Activated CD4-positive, alpha-beta T cell treated with anti-CD3 and anti-CD28 coated beads for 36 hours (primary cell): ENCODE results near the gene AP1M2. TPM values are rescaled to one million over a fixed set of nuclear protein-coding genes. Genes with fewer than 3 reads are reported as not detected.
A peak's percentile ranks its signal among the peaks of the same experiment; 100 is the strongest.

ENCODE experiments used
- ATAC-seq: fragments of 200-7000 bp; cut with Tn5 transposase; one replicate; pipeline ENCODE4 v1.10.0; 2021; ENCODE audit warnings: mild to moderate bottlenecking, moderate library complexity
- CTCF ChIA-PET: fragments of 350-600 bp; sonication (Branson Sonifier 250); formaldehyde crosslinking; loops from one replicate; lab custom pipeline; 2021; ENCODE audit warnings: antibody characterized with exemption; lab: Charles Lee
- POLR2A ChIA-PET: fragments of 350-600 bp; sonication (Branson Sonifier 250); formaldehyde crosslinking; loops from one replicate; lab custom pipeline; 2021; ENCODE audit warnings: antibody characterized with exemption, inconsistent platforms; lab: Charles Lee
- DNase-seq: peaks from one replicate; pipeline ENCODE4 v3.0.0-alpha.2; 2020
- H3K27ac Mint-ChIP-seq: one replicate; pipeline ENCODE4 v1.8.0; 2021; ENCODE audit warnings: mixed read lengths
- H3K27me3 Mint-ChIP-seq: one replicate; pipeline ENCODE4 v1.8.0; 2021; ENCODE audit warnings: mixed read lengths
- H3K36me3 Mint-ChIP-seq: one replicate; pipeline ENCODE4 v1.8.0; 2021; ENCODE audit warnings: low read depth, mixed read lengths
- H3K4me1 Mint-ChIP-seq: one replicate; pipeline ENCODE4 v1.8.0; 2021; ENCODE audit warnings: mixed read lengths
- H3K4me3 Mint-ChIP-seq: one replicate; pipeline ENCODE4 v1.8.0; 2021; ENCODE audit warnings: mild to moderate bottlenecking, moderate library complexity, mixed read lengths
- H3K9me3 Mint-ChIP-seq: one replicate; pipeline ENCODE4 v1.8.0; 2021; ENCODE audit warnings: low read depth, mixed read lengths
- intact Hi-C, 2 experiments: fragments of 100-400 bp; cut with DNase I in 1 of 2; cut with micrococcal nuclease in 1 of 2; formaldehyde crosslinking; loops; one replicate each; pipeline versions ENCODE4 v1.14.2 to v1.15.1; 2022 to 2024; cut with DNase I, micrococcal nuclease
- total RNA-seq, 2 experiments: library from RNA; stranded (reverse); gene quantifications; one replicate each; pipeline ENCODE4 v1.2.3, GENCODE V29; 2021

The AP1M2 gene
- total RNA-seq, 2 experiments from 2014 or later, result not detected

DNA sequence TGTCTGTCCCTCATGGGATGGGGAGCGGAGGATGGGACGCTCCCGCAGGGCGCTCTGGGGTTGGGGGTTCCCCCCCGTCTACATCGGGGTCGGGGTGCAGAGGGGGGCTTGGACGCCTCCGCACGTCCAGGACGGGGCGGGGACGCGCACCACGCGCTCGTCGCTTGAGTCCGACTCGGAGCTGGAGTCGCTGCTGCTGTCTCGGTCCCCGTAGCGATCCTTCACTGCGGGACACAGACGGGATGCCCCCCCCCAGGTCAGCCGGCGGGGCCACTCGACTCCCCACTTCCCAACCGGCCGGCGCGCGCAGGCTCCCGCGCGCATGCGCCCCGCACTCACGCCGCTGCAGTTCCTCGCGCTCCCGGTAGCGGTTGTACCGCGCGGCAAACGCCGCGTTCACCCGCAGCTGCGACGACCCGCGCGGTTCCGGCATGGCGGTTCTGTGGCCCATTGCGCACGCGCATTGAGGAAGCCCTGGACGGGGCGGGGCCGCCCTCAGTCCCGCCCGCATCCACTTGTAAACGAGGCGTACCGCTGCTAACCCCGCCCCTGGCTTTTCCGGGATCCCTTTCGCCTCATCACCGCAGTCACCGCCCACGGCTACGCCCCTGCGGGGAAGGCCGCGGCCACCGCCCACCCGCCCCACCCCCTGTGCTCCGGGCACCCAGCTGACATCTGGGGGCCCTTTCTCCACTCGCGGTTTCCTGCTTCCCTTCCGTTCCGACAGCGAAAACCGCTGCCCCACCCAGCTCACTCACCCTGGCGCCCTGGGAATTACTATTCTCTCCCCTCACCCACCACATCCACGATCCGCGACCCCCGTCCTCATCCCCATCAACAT, 21.3 kb downstream of the AP1M2 start, which contains the start of gene KRI1:
TSS of gene KRI1 (minus strand) at position 444 of the 841 bp plus-strand sequence. CDS start at position 433, 11 bp downstream.
- Mint-ChIP-seq H3K4me3 (peak within 1 kb of the TSS; percentile 98), H3K9me3 (no peaks in the 10 kb centered on the region), H3K27me3 (no peaks in the 10 kb centered on the region), H3K36me3 (peaks cover 38% of the 10 kb centered on the region), H3K27ac (peak within 1 kb of the TSS; percentile 94), H3K4me1 (peaks cover 34% of the 10 kb centered on the region)
- intact Hi-C loops, result loop anchor here (1.0 to 5.0 kb wide), 18 partner anchors 12 to 527 kb away; partner anchors contain the start of genes ATG4D (in 2 of the 2), CDC37 (in 1 of the 2), ICAM5 (in 1 of the 2) and MRPL4 (in 1 of the 2)
- ATAC-seq, result peak; percentile 39
- CTCF ChIA-PET, result interaction anchor here (0.5 to 2.2 kb wide), 12 partner anchors 10 to 630 kb away, joined by 3 to 10 read pairs (median 3); partner anchors contain the start of gene TMED1
- DNase-seq, result peak; percentile 100
- POLR2A ChIA-PET, result interaction anchor here (0.5 to 1.0 kb wide), 6 partner anchors 13 to 659 kb away, joined by 3 to 4 read pairs (median 3); no protein-coding TSS in a partner anchor

DNA sequence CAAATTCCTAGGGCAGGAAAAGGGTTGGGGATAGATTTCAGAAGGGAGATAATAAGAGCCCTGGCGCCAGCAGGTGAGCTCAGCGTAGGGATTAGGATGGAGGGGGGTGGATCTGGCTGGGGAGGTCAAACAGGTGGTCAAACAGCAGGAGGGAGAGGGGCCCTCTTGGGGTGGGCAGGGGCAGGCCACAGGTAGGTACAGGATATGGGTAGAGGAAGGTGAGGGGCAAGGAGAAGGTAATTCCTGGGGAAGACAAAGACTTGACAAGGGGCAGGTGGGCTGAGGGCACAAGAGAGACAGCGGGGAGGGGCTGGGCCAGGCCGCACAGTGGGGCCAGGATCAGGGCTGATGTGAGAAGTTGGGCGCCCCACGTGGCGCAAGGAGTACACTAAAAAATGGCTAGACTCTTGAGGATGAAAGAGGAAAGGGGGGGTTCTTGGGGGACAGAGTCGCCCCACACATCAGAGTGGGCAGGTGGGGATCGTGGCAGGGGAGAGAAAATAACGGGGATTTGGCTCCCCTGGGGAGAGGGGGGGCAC, 22.0 kb downstream of the AP1M2 start:
- peaks cover 45% of the 10 kb centered on the region for H3K36me3 Mint-ChIP-seq
- intact Hi-C loops, result loop anchor here (1.0 to 5.0 kb wide), 6 partner anchors 12 to 527 kb away; partner anchors contain the start of genes MRPL4 (in 1 of the 2) and RAVER1 (in 1 of the 2)
- no peaks in the 10 kb centered on the region for H3K9me3 Mint-ChIP-seq
- peaks cover 31% of the 10 kb centered on the region for H3K4me1 Mint-ChIP-seq
- H3K4me3 Mint-ChIP-seq, result peak overlapping the region; percentile 98
- no peaks in the 10 kb centered on the region for H3K27me3 Mint-ChIP-seq
- ChIA-PET POLR2A (interaction anchor here (0.5 to 1.0 kb wide), 3 partner anchors 13 to 660 kb away, joined by 3 to 4 read pairs (median 3); no protein-coding TSS in a partner anchor), CTCF (interaction anchor here (0.5 to 2.2 kb wide), 4 partner anchors 12 to 630 kb away, joined by 3 to 10 read pairs (median 3); no protein-coding TSS in a partner anchor)
- ATAC-seq, result no peak
- peak overlapping the region; percentile 91 for H3K27ac Mint-ChIP-seq
- peak; percentile 77 for DNase-seq

DNA sequence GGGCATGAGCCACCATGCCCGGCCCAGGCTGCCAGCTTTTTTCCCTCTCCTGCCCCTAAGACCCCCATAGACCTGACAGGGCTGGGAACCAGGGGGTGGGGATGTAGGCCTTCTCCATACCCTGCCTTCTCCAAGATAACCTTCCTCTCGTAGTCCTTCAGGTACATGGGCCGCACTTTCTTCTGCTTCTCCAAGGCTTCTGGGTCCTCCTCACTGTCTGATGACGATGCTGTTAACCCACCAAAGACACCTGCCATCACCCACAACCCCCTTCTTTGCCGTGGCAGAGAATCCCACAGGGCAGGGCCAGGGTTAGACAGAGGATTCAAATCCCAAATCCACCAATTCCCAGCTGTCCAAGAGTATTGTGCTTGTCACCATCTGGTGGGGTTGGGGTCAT, 24.5 kb downstream of the AP1M2 start:
- no peak for DNase-seq
- peaks cover 25% of the 10 kb centered on the region for H3K4me1 Mint-ChIP-seq
- no peaks in the 10 kb centered on the region for H3K27me3 Mint-ChIP-seq
- ATAC-seq, result no peak
- H3K27ac Mint-ChIP-seq, result no peak overlapping the region
- H3K4me3 Mint-ChIP-seq, result no peak overlapping the region
- ChIA-PET POLR2A (no interaction called here), CTCF (interaction anchor here (1.6 kb wide), 1 partner anchor 11 kb away, joined by 3 read pairs; no protein-coding TSS in a partner anchor)
- H3K9me3 Mint-ChIP-seq, result no peaks in the 10 kb centered on the region
- H3K36me3 Mint-ChIP-seq, result peaks cover 59% of the 10 kb centered on the region
- intact Hi-C loops, result no loop called here

DNA sequence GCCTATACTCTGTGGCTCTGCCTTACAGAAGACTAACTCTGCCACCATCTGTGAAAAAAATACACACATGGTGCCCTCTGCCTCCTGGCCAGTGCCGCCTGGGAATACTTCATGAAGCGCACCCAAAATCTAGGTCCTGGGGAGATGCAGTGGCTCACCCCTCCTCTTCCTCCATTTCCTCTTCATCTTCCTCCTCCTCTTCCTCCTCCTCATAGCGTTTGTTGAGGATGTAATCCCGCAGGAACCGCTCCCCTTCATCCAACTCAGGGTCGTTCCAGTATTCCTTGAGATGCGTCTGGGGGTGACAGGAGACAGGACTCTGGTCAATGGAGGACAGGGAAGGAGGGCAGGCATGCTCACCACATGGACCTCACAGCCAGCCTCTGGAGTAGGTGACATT, 27.0 kb downstream of the AP1M2 start:
- H3K4me3 Mint-ChIP-seq, result no peak overlapping the region
- intact Hi-C loops, result no loop called here
- ATAC-seq (no peak), DNase-seq (no peak)
- H3K9me3 Mint-ChIP-seq, result no peaks in the 10 kb centered on the region
- H3K27ac Mint-ChIP-seq, result no peak overlapping the region
- ChIA-PET CTCF (interaction anchor here (0.6 kb wide), 1 partner anchor 15 kb away, joined by 3 read pairs; no protein-coding TSS in a partner anchor), POLR2A (interaction anchor here (0.7 kb wide), 1 partner anchor 157 kb away, joined by 3 read pairs; no protein-coding TSS in a partner anchor)
- H3K27me3 Mint-ChIP-seq, result no peaks in the 10 kb centered on the region
- peaks cover 57% of the 10 kb centered on the region for H3K36me3 Mint-ChIP-seq
- peaks cover 21% of the 10 kb centered on the region for H3K4me1 Mint-ChIP-seq

DNA sequence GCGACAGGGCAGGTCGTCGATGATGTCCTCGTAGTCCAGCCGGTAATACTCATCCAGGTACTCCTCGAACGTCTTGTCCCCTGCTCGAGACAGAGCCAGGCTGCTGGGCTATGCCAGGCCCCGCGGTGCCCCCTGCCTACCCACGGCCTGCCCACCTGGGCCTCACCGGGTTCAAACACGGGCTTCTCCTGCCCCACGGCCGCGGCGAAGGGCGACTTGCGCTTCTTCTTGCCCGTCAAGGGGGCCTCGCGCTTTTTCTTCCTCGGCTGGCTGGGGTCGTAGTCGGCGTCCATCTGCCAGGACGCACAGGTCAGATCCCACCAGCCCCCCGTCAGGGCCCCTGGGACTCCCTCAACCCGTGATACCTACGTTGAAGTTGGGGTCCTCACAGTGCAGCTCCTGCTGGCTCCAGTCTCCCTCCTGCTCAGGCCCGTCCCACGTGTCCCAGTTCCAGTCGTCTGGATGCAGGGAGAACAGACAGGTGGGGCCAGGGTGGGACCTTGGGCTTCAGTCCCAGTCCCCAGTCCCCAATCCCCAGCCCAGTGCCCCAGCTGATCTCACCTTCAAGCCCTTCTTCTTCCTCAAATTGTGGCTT, 29.4 kb downstream of the AP1M2 start:
- no peak overlapping the region for H3K4me3 Mint-ChIP-seq
- no peak for ATAC-seq
- H3K27ac Mint-ChIP-seq, result no peak overlapping the region
- H3K36me3 Mint-ChIP-seq, result peaks cover 65% of the 10 kb centered on the region
- CTCF ChIA-PET, result interaction anchor here (0.6 to 1.0 kb wide), 2 partner anchors 24 to 52 kb away, joined by 3 to 6 read pairs; no protein-coding TSS in a partner anchor
- peaks cover 33% of the 10 kb centered on the region for H3K4me1 Mint-ChIP-seq
- DNase-seq, result no peak
- no peaks in the 10 kb centered on the region for H3K27me3 Mint-ChIP-seq
- intact Hi-C loops, result no loop called here
- POLR2A ChIA-PET, result no interaction called here
- H3K9me3 Mint-ChIP-seq, result no peaks in the 10 kb centered on the region

DNA sequence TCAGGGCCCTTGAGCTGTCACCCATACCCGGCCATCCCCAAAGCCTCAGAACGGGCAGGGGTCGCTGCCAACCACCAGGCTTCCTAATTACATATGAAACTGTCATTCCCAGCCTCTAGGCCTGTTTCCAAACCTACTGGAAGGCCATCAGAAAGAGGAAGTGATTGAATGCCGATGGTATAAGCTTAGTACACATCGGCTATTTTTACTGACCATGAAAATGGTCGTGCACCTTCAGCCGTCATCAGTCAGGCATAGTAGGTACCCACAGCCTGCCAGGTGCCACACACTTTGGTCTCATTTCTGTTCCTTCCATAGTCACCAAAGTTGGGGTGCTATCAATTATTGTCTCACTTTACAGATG, 31.5 kb downstream of the AP1M2 start:
- Mint-ChIP-seq H3K27ac (peak overlapping the region; percentile 2), H3K4me3 (no peak overlapping the region), H3K4me1 (peaks cover 38% of the 10 kb centered on the region), H3K9me3 (no peaks in the 10 kb centered on the region), H3K36me3 (peaks cover 61% of the 10 kb centered on the region), H3K27me3 (no peaks in the 10 kb centered on the region)
- no peak for DNase-seq
- POLR2A ChIA-PET, result interaction anchor here (0.6 to 1.4 kb wide), 2 partner anchors 21 to 895 kb away, joined by 3 to 5 read pairs; no protein-coding TSS in a partner anchor
- CTCF ChIA-PET, result interaction anchor here (0.7 to 1.6 kb wide), 6 partner anchors 10 to 91 kb away, joined by 3 to 8 read pairs (median 4); partner anchors contain the start of gene KRI1
- intact Hi-C loops, result no loop called here
- no peak for ATAC-seq

DNA sequence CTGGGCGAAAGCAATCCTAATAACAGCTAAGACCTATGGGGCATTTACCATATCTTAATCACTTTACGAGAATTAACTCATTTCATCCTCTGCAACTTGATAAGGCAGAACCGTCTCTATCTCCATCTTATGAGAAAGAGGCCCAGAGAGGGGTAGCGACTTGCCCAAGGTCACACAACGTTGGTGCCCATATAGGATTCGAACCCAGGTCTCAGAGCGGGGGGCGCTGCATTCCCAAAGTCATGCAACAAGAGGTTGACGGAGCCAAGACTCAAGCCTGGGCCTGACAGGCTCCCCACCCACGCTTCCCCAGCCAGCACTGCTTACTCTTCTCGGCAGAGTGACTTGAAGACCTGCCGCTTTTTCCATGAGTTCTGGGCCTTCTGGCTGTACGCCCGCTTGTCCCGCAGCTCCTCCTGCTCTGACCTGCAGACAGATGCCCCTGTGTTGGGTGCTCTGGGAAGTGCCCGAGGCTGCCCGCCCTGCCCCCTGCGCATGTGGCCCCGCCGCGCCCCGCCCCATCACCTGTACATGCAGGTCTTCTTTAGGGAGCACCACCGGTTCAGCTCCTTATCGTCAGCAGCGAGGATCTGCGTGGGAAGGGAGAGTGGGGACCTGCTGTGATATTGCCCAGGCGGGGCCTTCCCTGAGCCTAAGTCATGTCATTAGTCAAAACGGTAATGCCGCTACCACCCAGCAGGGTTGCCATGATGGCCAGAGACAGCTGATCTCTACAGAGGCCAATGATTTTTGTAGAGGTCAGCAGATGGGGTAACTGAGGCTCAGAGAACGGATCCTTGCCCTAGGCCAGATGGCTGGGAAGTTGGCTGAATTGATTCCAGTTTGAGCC, 32.1 kb downstream of the AP1M2 start:
- Mint-ChIP-seq H3K27me3 (no peaks in the 10 kb centered on the region), H3K36me3 (peaks cover 60% of the 10 kb centered on the region), H3K9me3 (no peaks in the 10 kb centered on the region), H3K4me3 (no peak overlapping the region), H3K4me1 (peaks cover 38% of the 10 kb centered on the region), H3K27ac (peak overlapping the region; percentile 83)
- ATAC-seq, result no peak
- intact Hi-C loops, result no loop called here
- peak; percentile 44 for DNase-seq
- POLR2A ChIA-PET, result interaction anchor here (0.6 to 1.4 kb wide), 2 partner anchors 20 to 895 kb away, joined by 3 to 5 read pairs; no protein-coding TSS in a partner anchor
- CTCF ChIA-PET, result interaction anchor here (0.6 to 1.6 kb wide), 6 partner anchors 9 to 592 kb away, joined by 3 to 8 read pairs (median 4); partner anchors contain the start of gene KRI1

DNA sequence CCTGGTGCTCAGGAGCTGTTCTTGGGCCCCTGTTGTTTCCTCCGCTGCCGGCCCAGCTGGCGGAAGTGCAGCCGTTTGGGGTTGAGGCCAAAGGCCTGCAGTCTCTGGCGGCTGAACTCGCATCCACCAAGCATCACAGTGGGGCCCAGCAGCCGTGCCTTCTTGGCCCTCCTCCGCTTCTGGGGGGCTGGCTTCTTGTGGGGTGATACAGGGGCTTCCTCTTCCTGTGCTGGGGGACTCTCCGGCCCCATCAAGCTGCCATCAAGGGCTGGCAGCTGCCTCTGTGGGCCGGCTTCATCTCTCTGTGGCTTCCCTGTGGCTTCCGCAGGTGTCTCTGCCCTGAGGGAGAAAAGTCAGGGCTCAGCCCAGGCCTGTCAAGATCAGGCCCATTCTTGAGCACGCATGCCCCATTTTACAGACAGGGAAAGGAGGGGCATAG, 33.1 kb downstream of the AP1M2 start:
- peaks cover 59% of the 10 kb centered on the region for H3K36me3 Mint-ChIP-seq
- intact Hi-C loops, result loop anchor here in 1 of 2 experiments (1.0 kb wide), 1 partner anchor 11 kb away; no protein-coding TSS in a partner anchor
- peak; percentile 60 for ATAC-seq

DNA sequence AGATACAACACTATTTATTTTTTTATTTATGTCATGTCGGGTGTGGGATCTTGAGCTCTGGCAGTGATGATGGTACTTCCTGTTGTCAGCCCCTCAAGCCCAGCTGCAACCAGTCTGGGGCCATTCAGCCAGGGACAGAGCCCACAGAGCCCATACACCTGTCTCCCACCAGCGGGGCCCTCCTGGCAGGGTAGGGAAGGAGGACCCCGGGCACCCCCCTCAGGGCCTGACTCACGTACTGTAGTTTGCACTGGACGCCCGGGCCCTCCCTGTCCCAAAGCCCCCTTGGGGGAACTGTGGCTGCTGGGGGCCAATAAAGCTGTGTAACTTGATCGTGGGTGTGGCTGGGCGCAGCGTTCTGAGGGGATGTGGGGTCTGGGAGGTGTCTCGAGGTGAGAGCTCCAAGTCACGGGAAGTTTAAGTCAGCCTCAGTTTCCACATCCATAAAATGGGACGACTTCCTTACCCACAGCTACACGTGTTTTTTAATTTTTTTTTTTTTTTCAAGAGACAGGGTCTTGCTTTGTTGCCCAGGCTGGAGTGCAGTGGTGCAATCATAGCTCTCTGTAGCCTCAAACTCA, 33.9 kb downstream of the AP1M2 start:
- peaks cover 38% of the 10 kb centered on the region for H3K4me1 Mint-ChIP-seq
- H3K9me3 Mint-ChIP-seq, result no peaks in the 10 kb centered on the region
- peaks cover 55% of the 10 kb centered on the region for H3K36me3 Mint-ChIP-seq
- ChIA-PET POLR2A (interaction anchor here (0.6 to 1.6 kb wide), 4 partner anchors 10 to 354 kb away, joined by 3 to 7 read pairs (median 4); no protein-coding TSS in a partner anchor), CTCF (interaction anchor here (0.8 to 1.9 kb wide), 10 partner anchors 9 to 70 kb away, joined by 3 to 10 read pairs (median 4); partner anchors contain the start of genes KEAP1 and KRI1)
- ATAC-seq, result no peak
- DNase-seq, result no peak
- intact Hi-C loops, result loop anchor here in 1 of 2 experiments (1.0 kb wide), 1 partner anchor 12 kb away; no protein-coding TSS in a partner anchor
- no peak overlapping the region for H3K4me3 Mint-ChIP-seq
- H3K27me3 Mint-ChIP-seq, result no peaks in the 10 kb centered on the region
- H3K27ac Mint-ChIP-seq, result peak overlapping the region; percentile 83

More for the DNA sequence above, 33.1 kb downstream of the AP1M2 start:
- H3K4me3 Mint-ChIP-seq, result peak overlapping the region; percentile 33
- peak; percentile 65 for DNase-seq
- H3K27ac Mint-ChIP-seq, result peak overlapping the region; percentile 83
- no peaks in the 10 kb centered on the region for H3K9me3 Mint-ChIP-seq
- peaks cover 38% of the 10 kb centered on the region for H3K4me1 Mint-ChIP-seq
- no peaks in the 10 kb centered on the region for H3K27me3 Mint-ChIP-seq
- ChIA-PET POLR2A (interaction anchor here (0.6 to 1.6 kb wide), 4 partner anchors 9 to 355 kb away, joined by 3 to 7 read pairs (median 5); no protein-coding TSS in a partner anchor), CTCF (interaction anchor here (0.6 to 1.9 kb wide), 4 partner anchors 12 to 593 kb away, joined by 3 to 10 read pairs (median 4); partner anchors contain the start of gene KRI1)
